HuH-7.5 (cell line): ENCODE measurements around the gene LAMA1.
"Not testable (repeated sequence)": the region's sequence is repeated elsewhere in the genome, so short reads cannot be mapped to it uniquely, and the experiment has no call there.

Source experiments
- DNase-seq: peaks from one replicate; pipeline ENCODE4 v3.0.0; 2011; ENCODE audit warnings: low spot score

Gene LAMA1

DNA sequence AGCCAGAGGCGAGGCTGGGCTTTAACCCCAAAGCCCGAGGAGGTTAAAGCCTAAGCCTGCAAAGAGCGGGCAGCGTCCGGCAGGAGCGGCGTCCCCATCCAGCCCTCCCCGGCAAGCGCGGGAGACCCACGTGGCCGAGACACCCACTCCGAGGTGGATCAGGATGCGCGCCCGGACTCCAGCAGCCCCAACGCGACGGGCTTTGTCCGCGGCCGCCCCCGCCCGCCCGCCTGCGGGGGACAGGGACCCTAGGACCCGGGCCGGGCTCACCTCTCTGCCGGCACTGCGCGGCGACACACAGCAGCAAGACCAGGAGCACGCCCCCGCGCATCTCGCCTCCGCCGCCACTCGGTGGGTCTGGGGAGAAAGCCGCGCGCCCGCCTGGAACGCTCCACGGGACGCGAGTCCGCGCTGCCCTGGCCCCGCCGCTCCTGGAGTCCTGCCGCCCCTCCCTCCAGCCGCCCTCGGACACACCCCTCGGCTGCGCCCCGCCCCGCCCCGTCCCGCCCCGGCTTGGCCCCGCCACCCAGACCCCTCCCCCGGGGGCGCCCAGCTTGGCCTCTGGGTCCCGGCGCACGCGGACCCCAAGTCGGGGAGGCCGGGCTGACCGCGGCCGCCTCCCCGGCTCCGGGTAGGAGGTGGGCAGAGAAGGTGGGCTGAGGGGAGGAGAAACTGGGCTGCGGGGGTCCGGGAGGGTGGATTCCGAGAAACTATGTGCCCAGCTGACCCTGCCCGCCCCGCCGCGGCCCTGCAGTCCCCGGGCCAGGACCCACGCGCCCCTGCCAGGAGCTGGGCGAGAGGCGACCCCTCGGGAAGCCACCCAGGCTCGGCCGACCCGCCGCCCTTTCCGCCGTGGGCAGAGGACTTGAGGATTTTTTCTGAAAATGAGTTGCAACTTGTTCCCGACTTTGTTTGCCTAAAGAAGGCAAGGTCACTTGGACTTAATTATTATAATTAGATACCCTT is at the start of gene LAMA1:
LAMA1 (minus strand) TSS at position 408 of the 966 bp plus-strand sequence; CDS start at position 331, 77 bp downstream.
- DNase-seq: no peak

- no peak for DNase-seq
These were observed 48.3 kb upstream of the LAMA1 start for GRCh38 chr18:7165846-7166393.

GRCh38 chr18:7164323-7165004 is 46.9 kb upstream of the LAMA1 start:
- DNase-seq: no peak

DNA sequence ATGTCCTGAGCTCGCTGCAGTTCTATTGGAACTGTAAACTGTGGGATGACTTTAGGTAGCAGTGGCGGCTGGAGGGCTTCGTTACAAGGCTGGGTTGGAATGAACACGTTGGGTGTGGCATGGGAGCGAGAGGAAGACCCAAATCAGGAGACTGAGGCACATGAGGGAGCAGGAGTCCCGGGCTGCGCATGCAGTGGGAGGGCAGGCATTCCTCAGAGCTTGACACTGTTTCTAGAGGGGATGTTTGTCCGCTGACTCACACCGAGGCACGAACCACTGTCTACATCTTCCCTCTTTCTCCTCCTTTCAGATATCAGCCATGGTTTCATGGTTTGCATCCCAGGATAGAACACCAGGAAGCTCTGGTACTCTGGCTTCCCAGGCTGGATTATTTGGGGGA is 40.6 kb upstream of the LAMA1 start:
- no peak for DNase-seq

GRCh38 chr18:7157760-7158159 is 40.2 kb upstream of the LAMA1 start:
- DNase-seq: no peak

- no peak for DNase-seq
These were observed 38.3 kb upstream of the LAMA1 start for GRCh38 chr18:7155887-7156286.

- no peak for DNase-seq
These were observed 37.5 kb upstream of the LAMA1 start for GRCh38 chr18:7155092-7155491.

DNA sequence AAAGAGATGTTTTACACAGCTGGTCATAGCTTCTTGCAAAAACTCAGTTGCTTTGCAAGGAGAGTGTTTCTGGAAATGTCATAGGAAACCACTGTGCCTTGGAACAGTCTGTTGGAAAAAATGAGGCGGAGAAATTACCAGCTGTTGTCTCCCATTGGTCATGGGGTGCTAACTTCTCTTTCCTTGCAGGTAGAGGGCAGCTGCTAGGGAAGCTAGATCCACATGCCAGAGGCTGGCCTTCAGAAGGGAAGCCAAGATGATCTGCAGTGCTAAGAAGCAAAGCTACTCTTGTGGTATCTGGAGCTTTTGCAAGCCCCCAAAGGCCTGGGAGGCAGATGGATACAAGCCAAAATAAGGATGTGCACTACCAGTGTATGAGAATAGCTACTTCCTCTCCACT is 34.8 kb upstream of the LAMA1 start:
- DNase-seq: no peak

GRCh38 chr18:7147399-7147798 is 29.8 kb upstream of the LAMA1 start:
- no peak for DNase-seq

DNA sequence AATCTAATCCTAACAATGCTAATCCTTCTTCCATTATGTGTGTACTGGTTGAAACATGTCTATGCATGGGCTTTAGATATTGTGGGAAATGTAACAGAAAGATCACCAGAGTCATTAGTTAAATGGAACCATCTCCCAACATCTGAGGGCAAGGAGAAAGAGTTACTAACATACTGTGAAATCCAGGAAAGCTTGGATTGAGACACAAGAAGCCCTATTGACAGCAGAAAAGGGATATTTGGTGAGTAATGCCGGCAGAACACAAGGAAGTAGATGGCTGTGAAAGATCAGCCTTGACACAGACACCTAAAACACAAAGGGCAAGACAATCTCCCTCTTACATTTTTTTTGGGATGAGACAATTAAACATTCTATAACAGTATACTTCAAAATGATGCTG is 28.5 kb upstream of the LAMA1 start:
- DNase-seq: no peak

DNA sequence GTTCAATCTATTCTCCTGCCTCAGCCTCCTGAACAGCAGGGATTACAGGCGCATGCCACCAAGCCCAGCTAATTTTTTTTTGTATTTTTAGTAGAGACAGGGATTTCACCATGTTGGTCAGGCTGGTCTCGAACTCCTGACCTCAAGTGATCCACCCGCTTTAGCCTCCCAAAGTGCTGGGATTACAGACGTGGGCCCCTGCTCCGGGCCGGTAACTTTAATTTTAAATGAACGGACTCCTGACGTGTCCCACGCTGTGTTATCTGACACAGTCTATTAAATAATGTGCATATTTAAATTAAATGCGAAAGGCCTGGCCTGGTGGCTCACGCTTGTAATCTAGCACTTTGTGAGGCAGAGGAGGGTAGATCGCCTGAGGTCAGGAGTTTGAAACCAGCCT is 27.3 kb upstream of the LAMA1 start:
- not testable (repeated sequence) for DNase-seq

- no peak for DNase-seq
These were observed 23.7 kb upstream of the LAMA1 start for GRCh38 chr18:7141287-7141686.

DNA sequence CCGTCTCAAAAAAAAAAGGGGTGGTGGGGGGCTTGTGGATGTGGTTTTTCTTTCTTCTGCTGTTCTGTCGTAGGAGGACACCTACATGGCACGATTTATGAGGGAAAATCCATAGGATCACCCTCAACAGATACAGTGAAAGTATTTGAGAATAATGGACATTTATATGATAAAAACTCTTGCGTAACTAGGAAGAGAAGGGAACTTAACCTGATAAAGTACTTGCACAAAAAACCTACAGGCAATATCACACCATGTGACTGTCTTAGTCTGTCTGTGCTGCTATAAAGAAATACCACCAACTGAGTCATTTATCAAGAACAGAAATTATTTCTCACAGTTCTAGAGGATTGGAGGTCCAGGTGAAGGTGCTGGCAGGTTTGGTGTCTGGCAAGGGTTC is 21.8 kb upstream of the LAMA1 start:
- no peak for DNase-seq

GRCh38 chr18:7133181-7133580 is 15.6 kb upstream of the LAMA1 start:
- DNase-seq: no peak

GRCh38 chr18:7132356-7133150 is 15.0 kb upstream of the LAMA1 start:
- no peak for DNase-seq

DNA sequence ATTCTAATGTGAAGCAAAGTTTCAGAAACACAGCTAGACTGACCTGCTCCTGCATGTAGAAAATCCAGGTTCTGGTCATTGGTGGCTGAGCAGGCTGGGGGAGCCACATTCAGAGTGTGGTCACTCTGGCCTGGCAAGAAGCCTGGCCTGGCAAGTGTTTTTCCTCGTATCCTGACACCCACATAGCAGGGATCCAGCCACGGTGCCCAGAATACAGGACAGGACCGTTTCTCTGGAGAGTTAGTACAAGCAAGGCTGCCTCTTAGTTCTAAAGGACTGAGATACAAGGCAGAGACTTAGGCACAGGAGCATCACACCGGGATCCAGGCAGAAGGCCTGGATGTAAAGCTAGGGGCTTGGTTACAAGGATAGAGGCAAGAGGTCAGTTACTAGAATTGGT is 4.8 kb upstream of the LAMA1 start:
- no peak for DNase-seq

DNA sequence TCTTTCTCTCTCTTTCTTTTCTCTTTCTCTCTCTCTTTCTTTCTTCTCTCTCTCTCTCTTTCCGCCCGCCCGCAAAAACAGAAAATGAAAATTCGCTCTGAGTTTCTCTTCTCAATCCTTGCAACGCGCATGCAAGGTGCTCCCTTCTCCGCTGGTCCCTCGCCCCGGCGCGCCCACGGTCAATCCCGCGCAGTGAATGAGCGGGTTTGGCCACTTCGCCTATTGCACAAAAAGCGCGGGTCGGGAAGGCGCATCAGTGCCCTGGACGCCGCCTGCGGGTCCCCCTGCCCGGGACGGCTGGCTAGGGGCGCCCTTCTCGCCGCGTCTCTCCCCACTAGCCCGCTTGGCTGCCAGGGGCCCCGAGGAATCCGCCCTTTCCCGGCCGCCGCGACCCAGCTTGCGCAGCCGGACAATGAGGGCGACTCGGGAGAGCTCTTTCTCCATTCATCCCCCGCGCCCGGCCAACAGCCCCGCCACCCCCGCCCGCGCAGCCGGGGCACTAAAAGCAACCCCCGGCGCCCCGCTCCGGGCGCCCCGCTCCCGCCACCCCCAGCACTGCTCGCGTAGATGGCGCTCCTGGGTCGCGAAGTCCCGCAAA is 706 bp downstream of the LAMA1 start:
- no peak for DNase-seq

GRCh38 chr18:7116001-7116730 is 1.4 kb downstream of the LAMA1 start:
- DNase-seq: no peak

GRCh38 chr18:7112936-7113335 is 4.7 kb downstream of the LAMA1 start:
- DNase-seq: no peak

DNA sequence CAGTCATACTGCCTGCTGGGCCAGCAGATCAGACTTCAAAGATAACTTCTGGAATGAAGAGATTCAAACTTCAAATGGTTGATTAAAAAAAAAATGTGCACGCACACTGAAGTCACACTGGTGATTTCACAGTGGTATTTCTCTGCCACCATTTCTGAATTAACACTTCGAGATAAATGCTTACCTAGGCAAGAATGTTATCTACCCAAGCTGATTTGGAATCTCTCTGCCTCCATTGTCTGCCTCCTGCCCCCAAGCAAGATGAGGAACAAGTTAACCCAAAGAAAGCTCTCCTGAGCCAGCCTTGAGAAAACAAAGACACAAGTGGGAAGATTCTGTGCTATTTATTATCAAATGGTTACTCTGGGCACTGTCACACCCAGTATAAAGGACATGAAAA is 6.5 kb downstream of the LAMA1 start:
- no peak for DNase-seq

GRCh38 chr18:7105943-7106342 is 11.7 kb downstream of the LAMA1 start:
- DNase-seq: no peak
